ENCODE results near the gene IDUA.
A peak's percentile ranks its signal among the peaks of the same experiment; 100 is the strongest.
"Not testable (repeated sequence)": the region's sequence is repeated elsewhere in the genome, so short reads cannot be mapped to it uniquely, and the experiment has no call there.

The IDUA gene

GRCh38 chr4:986879-987623, at the start of gene IDUA:
Gene IDUA, plus strand, starts transcription at chr4:987044. Its CDS starts 41 bp downstream, at chr4:987085.
- DNase-seq: peak; percentile 83

GRCh38 chr4:939508-939907, 47.3 kb upstream of the IDUA start:
- DNase-seq: not testable (repeated sequence)

GRCh38 chr4:945274-946102, 41.4 kb upstream of the IDUA start:
- no peak for DNase-seq

GRCh38 chr4:946103-946450, 40.8 kb upstream of the IDUA start:
- no peak for DNase-seq

GRCh38 chr4:946517-947471, 40.0 kb upstream of the IDUA start:
- DNase-seq: no peak

- DNase-seq: no peak
Measured at GRCh38 chr4:947491-947971, 39.3 kb upstream of the IDUA start.

GRCh38 chr4:948101-948935, 38.5 kb upstream of the IDUA start:
- DNase-seq: no peak

- no peak for DNase-seq
Measured at GRCh38 chr4:948936-949300, 37.9 kb upstream of the IDUA start.

GRCh38 chr4:949656-950055, 37.2 kb upstream of the IDUA start:
- no peak for DNase-seq

GRCh38 chr4:950136-951020, 36.5 kb upstream of the IDUA start:
- no peak for DNase-seq

- no peak for DNase-seq
Measured at GRCh38 chr4:951186-951585, 35.7 kb upstream of the IDUA start.

- DNase-seq: no peak
Measured at GRCh38 chr4:951594-952468, 35.0 kb upstream of the IDUA start.

- no peak for DNase-seq
Measured at GRCh38 chr4:952881-953573, 33.8 kb upstream of the IDUA start.

- DNase-seq: no peak
Measured at GRCh38 chr4:953574-953915, 33.3 kb upstream of the IDUA start.

- DNase-seq: no peak
Measured at GRCh38 chr4:954211-955020, 32.4 kb upstream of the IDUA start.

- no peak for DNase-seq
Measured at GRCh38 chr4:955161-955921, 31.5 kb upstream of the IDUA start.

GRCh38 chr4:955931-956381, 30.9 kb upstream of the IDUA start:
- no peak for DNase-seq

Measured in CD4-positive, alpha-beta T cell treated with Interleukin-4 for 4 hours (primary cell).